DMS 273 (cell line): Measurements from ENCODE around the gene GUCD1.
A peak's percentile ranks its signal among the peaks of the same experiment; 100 is the strongest.
"Not testable (repeated sequence)": the region's sequence is repeated elsewhere in the genome, so short reads cannot be mapped to it uniquely, and the experiment has no call there.

Source experiments
- DNase-seq: peaks from one replicate; lab custom pipeline; 2025; ENCODE audit not compliant: unreplicated experiment; lab: John Stamatoyannopoulos, UW

Gene GUCD1

GRCh38 chr22:24565077-24565476 is 10.1 kb upstream of the GUCD1 start:
- no peak for DNase-seq

GRCh38 chr22:24564376-24565058 is 9.6 kb upstream of the GUCD1 start:
- no peak for DNase-seq

- no peak for DNase-seq
These were observed 8.3 kb upstream of the GUCD1 start for GRCh38 chr22:24563246-24563645.

- DNase-seq, result no peak
These were observed 4.5 kb upstream of the GUCD1 start for GRCh38 chr22:24559471-24559870.

GRCh38 chr22:24555165-24556039 is 464 bp upstream of the GUCD1 start, which contains the start of gene SNRPD3:
SNRPD3 (plus strand) TSS chr22:24555999; CDS start chr22:24557675, 1,676 bp downstream.
- peak; percentile 98 for DNase-seq

- peak; percentile 35 for DNase-seq
These were observed 1.2 kb downstream of the GUCD1 start for GRCh38 chr22:24553597-24554312.

- DNase-seq, result not testable (repeated sequence)
These were observed 2.2 kb downstream of the GUCD1 start for GRCh38 chr22:24552503-24553286.

- DNase-seq, result no peak
These were observed 4.0 kb downstream of the GUCD1 start for GRCh38 chr22:24550902-24551435.

- DNase-seq, result no peak
These were observed 4.7 kb downstream of the GUCD1 start for GRCh38 chr22:24550028-24550901.

- DNase-seq, result no peak
These were observed 6.1 kb downstream of the GUCD1 start for GRCh38 chr22:24548812-24549211.

- no peak for DNase-seq
These were observed 11.2 kb downstream of the GUCD1 start for GRCh38 chr22:24543679-24544243.

- DNase-seq, result no peak
These were observed 11.7 kb downstream of the GUCD1 start for GRCh38 chr22:24543185-24543601.

GRCh38 chr22:24542641-24543040 is 12.3 kb downstream of the GUCD1 start:
- peak; percentile 35 for DNase-seq

GRCh38 chr22:24541681-24542515 is 13.0 kb downstream of the GUCD1 start:
- no peak for DNase-seq

GRCh38 chr22:24540470-24540869 is 14.5 kb downstream of the GUCD1 start:
- no peak for DNase-seq

- DNase-seq, result no peak
These were observed 18.8 kb downstream of the GUCD1 start for GRCh38 chr22:24536089-24536488.

GRCh38 chr22:24535348-24535747 is 19.6 kb downstream of the GUCD1 start:
- no peak for DNase-seq

- DNase-seq, result no peak
These were observed 22.9 kb downstream of the GUCD1 start for GRCh38 chr22:24532075-24532474.
